Measurements from ENCODE around the gene NEUROD6.

NEUROD6 gene

DNA sequence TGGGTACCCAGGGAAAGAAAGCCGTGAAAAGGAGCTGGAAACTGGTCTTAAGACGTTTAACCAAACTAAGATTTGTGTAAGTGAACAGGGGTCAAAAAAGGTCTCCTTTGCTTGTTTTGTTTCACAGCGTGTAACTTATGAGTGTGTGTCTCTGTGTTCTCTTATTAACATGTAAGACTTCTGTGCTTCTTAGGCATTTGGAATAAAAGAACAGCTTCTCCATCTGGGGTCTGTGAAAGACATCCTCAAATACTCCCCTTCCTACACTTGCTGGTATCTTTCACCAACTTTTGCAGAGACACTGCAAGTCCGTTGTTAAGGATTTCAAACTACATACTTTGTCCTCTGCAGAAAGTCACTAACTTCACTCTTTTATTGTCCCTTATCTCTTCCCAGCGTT is 615 bp upstream of the NEUROD6 start:
- TF ChIP-seq, protein P1, sequence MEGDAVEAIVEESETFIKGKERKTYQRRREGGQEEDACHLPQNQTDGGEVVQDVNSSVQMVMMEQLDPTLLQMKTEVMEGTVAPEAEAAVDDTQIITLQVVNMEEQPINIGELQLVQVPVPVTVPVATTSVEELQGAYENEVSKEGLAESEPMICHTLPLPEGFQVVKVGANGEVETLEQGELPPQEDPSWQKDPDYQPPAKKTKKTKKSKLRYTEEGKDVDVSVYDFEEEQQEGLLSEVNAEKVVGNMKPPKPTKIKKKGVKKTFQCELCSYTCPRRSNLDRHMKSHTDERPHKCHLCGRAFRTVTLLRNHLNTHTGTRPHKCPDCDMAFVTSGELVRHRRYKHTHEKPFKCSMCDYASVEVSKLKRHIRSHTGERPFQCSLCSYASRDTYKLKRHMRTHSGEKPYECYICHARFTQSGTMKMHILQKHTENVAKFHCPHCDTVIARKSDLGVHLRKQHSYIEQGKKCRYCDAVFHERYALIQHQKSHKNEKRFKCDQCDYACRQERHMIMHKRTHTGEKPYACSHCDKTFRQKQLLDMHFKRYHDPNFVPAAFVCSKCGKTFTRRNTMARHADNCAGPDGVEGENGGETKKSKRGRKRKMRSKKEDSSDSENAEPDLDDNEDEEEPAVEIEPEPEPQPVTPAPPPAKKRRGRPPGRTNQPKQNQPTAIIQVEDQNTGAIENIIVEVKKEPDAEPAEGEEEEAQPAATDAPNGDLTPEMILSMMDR (conservative IDR thresholded peaks at IDR 0.05), result no peak
- no peak overlapping the region for H3K27ac ChIP-seq

DNA sequence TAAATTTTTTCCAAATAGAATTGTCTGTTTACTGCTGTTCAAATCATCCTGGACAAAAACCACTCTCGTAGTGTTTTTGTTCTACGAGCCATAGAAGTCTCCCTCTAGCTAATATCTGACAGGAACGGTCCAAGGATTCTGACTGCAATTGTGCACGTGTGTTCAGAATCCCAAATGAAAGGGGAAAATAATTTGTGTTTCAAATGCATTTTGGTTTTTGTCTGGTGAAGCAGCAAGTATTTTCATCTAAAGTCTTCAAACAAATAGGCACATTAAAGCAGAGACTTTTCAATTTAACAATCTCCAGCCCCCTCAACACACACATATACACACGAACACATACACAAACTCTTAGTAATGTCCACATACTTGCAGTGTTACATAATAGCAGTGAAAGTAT is 475 bp downstream of the NEUROD6 start:
- TF ChIP-seq, protein P1 (conservative IDR thresholded peaks at IDR 0.05), result no peak
- no peak overlapping the region for H3K27ac ChIP-seq

DNA sequence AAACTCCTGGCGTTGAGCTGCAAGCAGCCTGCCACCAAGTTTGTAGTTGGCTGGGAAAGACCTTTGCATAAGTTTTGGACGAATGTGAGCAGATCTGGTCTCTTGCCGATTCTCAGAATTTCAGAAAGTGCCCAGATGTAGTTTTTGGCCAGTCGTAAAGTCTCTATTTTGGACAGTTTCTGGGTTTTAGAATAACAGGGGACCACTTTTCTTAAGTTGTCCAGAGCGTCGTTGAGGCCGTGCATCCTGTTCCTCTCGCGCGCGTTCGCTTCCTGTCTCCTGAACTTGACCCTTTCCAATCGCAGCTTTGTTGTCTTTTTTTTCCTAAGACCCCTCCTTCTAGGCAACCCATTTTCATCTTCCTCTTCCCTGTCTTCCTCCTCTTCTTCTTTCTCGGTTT is 1.8 kb downstream of the NEUROD6 start:
- no peak overlapping the region for H3K27ac ChIP-seq
- TF ChIP-seq, protein P1 (conservative IDR thresholded peaks at IDR 0.05), result no peak

DNA sequence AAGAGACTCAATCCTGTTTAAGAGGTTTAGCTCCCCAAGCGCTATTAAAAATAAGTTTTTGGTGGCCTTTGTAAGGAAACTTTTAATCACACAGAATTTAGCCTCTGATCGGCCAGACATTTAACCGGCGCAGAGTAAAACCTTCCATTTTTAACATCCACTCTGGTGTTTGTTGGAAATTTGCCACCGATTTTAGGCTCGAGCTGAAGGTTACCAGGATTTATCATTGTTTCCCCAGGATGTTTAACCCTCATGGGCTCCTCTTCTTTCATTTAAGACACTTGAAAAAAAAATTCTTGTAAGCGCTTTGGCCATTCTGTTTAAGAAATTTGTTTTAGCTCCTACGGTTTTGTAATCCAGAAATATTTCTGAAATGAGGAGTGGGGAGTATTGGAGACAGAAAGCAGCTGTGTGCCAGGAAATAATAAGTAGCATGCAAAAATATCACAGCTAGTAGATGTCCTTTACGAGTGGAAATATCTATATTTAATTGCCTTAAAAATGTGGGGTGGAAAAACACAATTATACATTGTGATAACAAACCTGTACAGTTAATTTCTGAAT is 3.4 kb downstream of the NEUROD6 start:
- TF ChIP-seq, protein P1 (conservative IDR thresholded peaks at IDR 0.05), result no peak
- H3K27ac ChIP-seq, result no peak overlapping the region

DNA sequence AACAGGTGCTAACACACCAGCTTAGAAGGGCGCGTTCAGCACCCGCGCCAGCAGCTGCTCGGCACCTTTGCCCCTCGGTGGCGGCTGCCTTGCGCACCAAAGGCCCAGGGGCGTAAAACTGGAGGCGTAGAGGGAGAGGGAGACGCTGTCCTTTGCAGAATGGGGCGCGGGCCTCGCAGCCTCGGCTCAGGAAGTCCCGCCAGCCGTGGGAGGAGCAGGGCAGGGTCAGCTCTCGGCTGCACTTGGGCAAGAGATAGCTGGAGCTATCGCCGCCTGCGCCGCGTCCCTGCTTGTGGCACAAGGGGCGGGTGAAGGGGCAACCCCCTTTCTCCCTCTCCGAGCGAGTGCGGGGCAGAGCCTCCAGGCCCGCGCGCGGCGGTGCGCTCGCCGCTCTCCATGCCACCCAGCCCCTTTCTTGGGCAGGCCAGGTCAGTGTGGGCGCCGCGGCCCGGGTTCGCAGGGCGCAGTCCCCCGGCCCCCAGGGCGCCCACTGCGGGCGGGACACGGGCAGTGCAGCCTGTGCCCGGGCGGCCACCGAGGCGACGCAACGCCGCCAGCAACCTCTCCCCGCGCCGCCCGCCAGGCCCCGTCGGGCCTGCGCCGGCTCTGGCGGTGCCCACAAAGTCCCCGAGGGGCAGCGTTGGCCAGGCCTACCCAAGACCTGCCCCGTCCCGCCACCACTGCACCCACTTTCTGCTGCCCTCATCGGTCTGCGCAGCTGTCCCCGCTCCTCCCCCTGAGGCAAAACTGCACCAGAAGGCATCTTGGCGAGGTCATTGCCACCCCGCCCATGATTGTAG is 4.1 kb downstream of the NEUROD6 start:
- TF ChIP-seq, protein P1 (conservative IDR thresholded peaks at IDR 0.05), result no peak
- no peak overlapping the region for H3K27ac ChIP-seq

DNA sequence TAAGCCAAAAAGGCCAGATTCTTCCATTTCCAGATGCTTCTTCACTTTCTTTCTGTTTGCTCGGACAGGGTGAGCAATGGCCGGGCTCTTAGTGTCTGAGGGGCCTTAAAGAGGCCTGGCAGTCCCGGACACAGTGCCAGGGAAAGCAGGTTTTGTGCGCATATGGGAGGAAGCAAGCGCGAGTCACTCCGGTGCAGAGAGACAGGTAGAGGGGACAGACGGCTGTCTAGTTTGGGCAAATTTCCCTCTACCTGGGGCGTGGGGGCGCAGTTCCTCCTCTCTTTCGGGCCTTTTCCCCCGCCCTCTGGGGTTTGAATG is 4.7 kb downstream of the NEUROD6 start:
- H3K27ac ChIP-seq, result no peak overlapping the region
- TF ChIP-seq, protein P1 (conservative IDR thresholded peaks at IDR 0.05), result no peak

DNA sequence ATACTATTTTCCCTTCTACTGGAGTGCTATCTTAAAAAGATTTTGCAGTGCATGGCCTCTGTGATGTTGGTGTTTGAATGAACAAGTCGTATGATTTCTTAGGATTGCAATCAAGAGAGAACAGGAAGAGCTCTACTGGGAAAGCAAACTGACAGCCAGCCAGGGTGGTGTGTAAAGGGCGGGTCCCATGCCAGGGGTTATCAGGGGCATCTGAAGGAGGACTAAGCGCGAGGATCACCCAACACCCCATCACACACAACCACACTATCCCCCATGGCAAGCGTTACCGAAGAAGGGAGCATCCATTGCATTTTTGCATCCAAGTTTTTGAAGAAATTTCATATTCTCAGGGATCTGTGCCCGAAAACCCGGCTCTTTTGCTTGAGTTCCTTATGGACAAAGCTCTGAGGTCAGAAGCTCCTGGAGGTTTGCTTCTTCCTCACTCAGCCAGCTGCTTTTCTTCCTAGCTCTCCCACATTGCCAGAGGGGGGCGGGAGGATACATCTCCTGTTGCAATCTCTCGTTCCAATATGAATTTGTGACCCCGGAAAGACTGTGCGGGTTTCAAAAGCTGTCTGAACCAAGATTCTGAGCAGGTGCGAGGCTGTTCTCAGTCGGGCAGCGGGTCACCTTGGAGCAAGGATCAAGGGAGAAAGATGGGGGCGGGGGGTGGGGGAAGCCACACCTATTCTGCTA is 5.2 kb downstream of the NEUROD6 start:
- TF ChIP-seq, protein P1 (conservative IDR thresholded peaks at IDR 0.05), result no peak
- no peak overlapping the region for H3K27ac ChIP-seq
